Limb (tissue), 2 donors: ENCODE data around the gene NAIF1.
A peak's percentile ranks its signal among the peaks of the same experiment; 100 is the strongest.
"Not testable (repeated sequence)": the region's sequence is repeated elsewhere in the genome, so short reads cannot be mapped to it uniquely, and the experiment has no call there.

Experiments used
- DNase-seq, 2 donors: peaks; one replicate each; pipeline ENCODE4 v3.0.0-alpha.2; 2016; ENCODE audit errors: extremely low spot score in 2 of 2

Gene NAIF1

DNA sequence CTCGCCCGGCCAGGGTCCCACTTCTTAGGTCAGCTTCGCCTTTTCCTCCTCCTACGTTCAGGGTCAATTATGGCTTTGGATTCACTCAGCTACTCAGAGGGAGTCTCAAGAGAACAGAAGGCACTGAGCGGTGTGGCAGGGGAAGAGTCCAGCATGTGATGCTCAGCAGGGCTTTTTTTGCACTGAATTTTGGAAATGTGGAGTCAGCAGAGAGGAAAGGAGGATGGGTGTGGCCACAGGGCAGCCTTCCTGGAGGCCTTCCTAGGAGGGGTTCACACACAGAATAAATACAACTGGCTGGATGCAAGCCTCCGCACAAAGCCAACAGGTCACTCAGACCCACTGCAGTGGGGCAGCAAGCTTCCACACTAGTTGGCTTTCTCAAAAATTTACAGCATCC is 4.8 kb downstream of the NAIF1 start:
- DNase-seq = no peak

DNA sequence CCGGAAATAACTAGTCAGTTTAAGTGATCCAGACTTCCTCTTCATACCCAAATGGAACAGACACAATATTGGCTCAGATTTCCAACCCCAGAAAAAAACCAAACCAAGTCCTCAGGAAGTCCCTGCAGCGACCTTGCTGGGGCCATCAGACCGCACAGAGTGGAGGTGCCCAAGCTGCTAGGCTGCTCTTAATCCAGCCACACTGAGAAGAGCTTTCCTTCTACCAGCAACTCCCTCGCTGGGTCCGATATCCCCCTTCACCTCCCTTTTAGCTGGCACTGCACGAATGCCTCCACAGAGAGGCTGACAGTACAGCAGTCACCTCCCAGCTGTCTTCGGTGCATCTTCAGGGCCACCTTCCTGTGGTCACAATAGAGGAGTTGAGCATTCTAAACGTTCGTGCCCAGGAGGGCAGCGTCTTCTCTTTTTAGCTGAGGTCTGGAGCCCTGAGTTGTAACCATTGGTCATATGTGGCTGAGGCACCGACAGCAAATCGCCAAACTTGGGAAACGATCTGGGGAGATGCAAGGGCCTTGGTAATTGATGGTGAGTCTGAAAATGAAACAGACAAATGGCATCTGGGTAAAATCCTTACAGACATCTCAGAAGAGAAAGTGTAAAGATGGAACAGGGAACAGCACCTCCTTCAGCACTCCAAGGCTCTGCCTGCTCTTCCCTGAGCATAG is 5.7 kb downstream of the NAIF1 start:
- DNase-seq = no peak

DNA sequence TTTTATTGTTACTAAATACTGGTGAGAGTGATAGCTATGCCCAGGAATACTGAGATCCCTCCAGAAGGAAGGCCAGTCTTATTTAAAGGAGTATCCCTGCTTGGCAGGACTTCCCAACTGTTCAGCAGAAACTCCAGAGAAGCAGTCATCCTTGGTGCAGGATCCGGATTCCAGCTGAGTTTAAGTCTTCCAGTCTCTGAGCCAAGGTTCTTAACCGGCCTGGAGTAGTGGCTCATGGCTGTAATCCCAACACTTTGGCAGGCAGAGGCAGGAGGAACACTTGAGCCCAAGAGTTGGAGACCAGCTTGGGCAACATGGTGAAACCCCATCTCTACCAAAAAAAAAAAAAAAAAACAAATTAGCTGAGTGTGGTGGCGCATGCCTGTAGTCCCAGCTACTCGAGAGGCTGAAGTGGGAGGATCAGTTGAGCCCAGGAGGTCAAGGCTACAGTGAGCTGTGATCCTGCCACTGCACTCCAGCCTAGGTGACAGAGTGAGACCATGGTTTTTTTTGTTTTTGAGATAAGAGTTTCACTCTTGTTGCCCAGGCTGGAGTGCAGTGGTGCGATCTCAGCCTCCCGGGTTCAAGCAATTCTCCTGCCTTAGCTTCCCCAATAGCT is 7.6 kb downstream of the NAIF1 start:
- no peak for DNase-seq

DNA sequence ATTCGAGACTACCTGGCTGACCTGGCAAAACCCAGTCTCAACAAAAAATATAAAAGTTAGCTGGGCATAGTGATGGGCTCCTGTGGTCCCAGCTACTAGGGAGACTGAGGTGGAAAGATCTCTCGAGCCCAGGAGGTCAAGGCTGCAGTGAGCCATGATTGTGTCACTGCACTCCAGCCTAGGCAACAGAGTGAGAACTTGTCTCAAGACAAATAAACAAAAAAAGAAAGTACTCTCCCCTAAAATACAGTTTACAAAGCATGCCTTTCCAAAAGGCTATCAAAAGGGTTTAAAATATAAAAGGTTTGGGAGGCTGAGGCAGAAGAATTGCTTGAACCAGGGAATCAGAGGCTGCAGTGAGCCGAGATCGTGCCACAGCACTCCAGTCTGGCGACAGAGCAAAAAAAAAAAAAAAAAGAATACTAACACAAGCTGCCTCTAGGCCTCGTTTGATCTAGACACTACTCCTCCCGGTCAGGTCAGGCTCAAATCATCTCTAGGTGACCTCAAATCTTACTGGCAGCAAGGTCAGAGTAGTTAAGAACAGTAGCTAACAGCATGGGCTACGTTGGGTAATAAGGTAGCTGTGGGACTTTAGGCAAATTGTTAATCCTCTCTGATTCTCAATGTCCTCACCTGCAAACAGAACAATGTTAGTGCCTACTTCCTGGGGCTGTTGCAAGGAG is 9.3 kb downstream of the NAIF1 start:
- DNase-seq = no peak

DNA sequence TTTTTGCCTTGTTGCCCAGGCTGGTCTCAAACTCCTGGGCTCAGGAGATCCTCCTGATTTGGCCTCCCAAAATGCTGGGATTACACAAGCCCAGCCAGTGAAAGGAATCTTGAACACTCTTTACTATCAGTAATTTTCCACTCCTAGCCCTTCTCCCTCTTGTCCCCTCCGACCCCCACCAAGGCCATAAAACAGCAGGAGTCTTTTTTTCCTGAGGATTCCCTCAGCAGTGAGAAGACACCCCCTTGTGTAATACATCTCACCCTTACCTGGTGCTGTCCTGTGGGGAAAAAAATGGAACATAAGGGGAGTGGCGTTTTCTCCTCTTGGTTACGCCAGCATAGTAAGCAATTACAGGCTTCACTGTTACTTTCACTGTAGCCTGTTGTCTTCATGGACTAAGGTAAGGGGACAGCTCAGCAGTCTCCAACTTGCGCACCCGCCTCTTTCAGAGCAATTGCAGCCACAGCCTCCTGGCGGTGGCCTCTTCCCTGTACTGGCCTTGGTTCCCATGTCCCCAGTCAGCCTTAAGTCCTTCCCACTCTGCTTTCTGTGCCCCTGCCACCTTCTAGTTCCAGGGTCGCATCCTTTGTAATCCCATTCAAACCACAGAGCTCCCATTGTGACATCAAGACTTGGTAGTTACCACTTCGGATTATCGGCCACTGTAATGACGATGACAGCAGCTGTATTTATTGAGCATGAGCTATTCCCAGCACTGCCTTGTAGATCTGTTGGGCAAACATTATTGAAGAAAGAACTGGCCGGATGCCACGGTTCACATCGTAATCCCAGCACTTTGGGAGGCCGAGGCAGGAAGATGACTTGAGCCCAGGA is 10.0 kb downstream of the NAIF1 start:
- DNase-seq = no peak

DNA sequence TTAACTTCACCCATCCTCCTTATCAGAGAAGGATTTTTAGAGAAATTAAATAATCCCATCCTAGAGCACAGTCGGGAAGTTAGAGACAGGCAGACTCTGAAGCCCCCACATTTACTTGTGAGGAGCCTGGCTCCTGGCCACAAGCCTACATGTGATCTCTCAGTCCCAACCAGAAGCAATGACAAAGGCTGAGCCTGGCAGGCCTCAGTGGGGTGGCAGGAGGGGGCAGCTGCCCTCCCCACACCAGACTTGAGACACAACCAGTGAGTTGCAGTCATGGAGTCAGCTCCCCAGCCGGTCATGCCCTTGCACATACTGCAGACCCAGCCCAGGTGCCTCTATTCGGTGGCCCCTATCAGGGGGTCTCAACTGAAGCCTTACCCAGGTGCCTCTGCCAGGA is 11.0 kb downstream of the NAIF1 start:
- no peak for DNase-seq

DNA sequence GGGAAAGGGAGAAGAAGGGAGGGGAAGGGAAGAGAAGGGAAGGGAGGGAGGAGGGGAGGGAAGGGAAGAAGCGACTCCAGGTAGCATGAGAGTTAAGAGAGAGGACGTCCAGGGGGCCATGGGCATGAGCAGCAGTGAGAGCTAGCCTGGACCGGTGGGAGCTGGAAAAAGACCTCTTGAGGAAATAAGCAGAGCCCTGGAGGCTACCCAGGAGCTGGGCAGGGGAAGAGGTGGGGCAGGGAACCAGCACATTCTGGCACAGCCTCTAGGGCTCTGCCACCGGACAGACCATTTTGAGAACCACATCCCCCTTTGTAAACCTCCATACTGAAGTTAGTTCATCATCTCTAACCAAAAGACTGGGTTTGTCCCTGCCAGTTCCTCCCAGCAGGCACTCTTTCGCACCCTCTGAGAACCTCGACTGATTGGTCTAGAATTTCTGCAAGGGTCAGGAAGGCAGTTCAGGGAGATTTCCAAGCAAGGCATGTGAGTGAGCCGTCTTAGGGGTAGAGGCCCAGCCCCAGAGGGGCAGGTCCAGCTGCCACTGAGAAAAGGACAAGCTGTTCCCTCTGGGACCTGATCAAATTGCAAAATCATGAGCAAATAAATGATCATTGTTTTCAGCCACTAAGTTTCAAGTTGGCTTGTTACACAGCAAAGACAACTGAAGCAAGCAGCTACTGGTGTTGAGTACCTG is 11.6 kb downstream of the NAIF1 start:
- DNase-seq = no peak

DNA sequence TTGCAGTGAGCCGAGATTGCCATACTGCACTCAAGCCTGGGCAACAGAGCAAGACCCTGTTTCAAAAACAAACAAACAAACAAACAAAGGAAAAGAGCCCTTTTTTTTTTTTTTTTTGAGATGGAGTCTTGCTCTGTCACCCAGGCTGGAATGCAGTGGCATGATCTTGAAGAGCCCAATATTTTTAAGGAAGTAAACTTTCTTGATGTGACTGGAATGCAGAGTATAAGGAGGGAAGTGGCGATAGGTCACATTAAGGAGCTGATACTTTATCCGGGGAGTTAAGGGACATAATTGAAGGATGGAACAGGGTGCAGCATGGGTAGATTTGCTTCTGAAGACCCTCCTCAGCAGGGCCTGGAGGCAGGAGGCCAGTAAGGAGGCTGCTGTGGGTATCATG is 13.0 kb downstream of the NAIF1 start:
- no peak for DNase-seq

DNA sequence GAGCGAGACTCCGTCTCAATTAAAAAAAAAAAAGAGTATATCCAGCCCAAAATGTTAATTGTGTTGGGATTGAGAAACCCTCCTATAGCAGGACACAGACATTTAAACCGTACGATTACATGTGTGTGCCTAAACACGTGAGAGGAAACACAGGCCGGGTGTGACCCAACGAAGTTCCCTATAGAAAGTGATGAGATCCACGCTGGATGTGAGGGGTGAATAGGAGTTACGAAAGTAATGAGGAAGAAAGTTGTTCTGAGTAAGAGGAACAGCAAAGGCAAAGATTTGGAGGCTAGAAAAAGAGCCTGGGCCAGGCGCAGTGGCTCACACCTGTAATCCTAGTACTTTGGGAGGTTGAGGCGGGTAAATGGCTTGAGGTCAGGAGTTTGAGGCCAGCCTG is 13.6 kb downstream of the NAIF1 start:
- no peak for DNase-seq

DNA sequence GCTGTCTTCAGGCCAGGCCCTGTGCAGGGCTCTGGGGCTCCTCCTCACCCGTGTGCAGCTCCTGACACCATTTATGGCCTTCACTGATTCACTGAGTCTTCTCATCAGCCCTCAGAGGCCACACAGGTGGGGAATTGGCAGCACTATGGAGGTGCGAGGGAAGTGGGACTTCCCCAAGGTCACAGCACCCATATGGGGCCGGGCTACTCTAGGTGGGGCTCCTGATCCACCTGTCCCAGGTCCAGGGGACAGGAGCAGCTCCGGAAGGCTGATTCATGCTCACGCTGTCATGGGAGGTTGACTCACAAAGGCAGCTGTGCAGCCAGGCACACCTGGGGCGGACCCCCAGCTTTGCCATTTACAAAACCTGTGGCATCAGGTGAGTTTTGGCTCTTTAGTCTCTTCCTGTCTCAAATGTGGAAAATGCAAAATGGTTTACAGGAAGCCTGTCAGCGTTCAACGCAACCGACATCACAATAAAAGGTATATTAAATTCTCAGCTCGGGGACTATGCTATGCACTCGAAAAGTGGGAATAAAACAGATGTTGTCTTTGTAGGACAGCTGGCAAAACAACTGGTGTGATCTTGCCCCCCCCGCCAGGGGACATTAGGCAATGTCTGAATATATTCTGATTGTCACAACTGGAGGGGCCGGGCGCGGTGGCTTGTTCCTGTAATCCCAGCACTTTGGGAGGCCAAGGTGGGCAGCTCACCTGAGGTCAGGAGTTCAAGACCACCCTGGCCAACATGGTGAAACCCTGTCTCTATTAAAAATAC is 15.0 kb downstream of the NAIF1 start:
- no peak for DNase-seq

DNA sequence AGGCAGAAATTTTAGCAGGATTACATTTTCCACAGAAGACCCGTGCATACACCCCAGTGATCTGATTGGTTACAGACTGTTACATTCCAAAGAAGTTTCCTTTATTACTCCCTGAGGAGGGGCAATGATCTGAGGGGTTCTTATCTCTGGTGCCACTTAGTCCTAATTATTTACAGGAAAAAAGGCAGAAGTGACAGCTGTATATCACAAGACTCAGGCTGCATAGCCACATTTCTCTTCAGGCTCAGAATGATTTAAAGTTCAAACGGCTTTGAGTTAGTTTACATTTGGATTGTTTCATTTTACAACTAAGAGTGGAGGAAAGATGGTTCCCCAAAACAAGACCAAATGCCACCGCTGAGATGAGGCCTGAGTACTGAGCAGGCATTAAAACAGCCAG is 17.3 kb downstream of the NAIF1 start:
- DNase-seq = no peak

DNA sequence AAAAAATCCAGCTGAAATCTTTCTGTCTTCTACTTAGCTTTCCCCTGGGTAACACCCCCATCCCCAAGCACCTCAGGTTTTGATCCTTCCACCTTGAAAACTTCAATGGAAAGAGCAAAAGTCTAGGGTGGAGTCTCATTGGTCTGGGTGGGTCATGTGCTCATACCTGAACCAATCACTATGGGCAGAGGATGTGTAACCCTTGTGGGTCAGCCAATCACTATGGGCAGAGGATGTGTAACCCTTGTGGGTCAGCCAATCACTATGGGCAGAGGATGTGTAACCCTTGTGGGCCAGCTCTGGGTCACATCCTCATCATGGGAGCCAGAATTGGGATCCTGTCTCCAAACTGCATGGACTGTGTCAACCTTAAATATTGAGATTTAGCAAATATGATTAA is 18.5 kb downstream of the NAIF1 start:
- no peak for DNase-seq

DNA sequence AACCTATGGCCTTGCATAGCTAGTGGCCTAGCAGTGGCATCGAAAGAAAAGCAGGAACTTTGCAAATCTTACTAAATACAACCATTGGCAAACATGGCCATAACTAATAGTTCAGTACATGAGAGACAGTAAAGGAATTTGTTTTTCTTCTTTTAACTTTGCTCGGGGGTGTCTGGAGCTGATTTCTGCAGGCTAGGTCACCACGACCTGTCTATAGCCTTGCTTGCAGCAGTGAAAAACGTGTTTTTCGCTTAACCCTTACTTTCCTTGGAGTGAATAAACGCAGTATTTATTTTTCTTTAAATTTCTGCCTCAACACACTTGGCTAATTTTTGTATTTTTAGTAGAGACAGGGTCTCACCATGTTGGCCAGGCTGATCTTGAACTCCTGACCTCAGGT is 19.9 kb downstream of the NAIF1 start:
- DNase-seq = no peak

DNA sequence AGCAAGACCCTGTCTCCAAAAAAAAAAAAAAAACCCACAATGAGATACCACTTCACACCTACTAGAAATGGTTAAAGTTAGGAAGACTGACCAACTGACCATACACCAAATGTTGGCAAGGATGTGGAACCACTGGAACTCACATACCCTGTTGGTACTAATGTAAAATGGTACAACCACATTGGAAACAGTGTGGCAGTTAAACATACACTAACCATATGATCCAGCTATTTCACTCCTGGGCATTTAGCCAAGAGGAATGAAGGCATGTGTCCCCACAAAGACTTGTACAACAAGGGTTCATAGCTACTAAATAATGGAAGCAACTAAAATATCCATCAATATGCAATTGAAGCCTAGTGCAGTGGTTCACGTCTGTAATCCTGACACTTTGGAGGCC is 21.3 kb downstream of the NAIF1 start:
- no peak for DNase-seq

DNA sequence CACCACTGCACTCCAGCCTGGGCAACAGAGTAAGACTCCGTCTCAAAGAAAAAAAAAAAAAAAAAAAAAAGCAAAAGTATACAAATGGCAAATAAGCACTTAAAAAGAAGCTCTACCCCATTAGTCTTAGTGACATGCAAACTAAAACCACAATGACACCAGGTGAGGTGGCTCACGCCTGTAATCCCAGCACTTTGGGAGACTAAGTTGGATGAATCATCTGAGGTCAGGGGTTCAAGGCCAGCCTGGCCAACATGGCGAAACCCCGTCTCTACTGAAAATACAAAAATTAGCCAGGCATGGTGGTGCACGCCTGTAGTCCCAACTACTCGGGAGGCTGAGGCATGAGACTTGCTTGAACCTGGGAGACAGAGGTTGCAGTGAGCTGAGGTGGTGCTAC is 21.7 kb downstream of the NAIF1 start:
- DNase-seq = not testable (repeated sequence)

DNA sequence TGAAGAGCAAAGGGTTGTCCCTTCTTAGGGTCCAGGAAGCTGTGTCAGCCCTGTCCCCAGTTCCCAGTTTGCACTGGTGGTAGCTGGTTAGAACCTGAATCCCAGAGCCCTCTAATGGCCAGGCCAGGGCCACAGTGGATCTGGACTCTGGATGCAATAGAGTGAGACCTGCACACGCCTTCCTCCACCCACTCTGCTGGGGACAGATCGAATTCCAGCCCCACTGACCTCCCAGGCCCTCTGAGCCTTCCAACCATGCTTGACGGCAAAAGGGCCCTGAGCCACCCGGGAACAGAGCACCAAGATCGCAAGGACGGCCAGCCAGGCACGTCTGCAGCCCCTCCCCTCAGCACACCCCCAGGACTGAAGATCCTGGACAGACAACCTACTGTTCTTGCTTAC is 23.7 kb downstream of the NAIF1 start:
- no peak for DNase-seq

DNA sequence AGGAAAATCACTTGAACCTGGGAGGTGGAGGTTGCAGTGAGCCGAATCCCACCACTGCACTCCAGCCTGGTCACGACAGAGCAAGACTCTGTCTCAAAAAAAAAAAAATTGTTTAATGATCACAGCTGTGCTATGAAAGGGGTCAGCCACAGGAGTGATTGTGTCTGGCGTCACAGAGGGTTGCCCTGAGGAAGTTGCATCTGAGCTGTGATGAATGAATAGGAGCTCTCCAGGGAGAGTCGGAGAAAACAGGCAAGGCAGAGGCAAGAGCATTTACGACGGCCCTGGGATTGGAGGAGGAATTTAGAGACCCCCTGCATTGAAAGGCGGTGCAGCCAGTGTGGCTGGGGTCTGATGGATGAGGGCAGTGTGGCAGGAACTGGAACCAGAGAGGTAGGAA is 25.1 kb downstream of the NAIF1 start:
- DNase-seq = no peak

DNA sequence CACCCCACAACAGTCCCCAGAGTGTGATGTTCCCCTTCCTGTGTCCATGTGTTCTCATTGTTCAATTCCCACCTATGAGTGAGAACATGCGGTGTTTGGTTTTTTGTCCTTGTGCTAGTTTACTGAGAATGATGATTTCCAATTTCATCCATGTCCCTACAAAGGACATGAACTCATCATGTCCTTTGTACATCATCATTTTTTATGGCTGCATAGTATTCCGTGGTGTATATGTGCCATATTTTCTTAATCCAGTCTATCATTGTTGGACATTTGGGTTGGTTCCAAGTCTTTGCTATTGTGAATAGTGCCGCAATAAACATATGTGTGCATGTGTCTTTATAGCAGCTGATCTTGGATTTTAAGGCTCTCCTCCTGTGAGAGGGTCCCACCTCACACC is 26.3 kb downstream of the NAIF1 start:
- not testable (repeated sequence) for DNase-seq

DNA sequence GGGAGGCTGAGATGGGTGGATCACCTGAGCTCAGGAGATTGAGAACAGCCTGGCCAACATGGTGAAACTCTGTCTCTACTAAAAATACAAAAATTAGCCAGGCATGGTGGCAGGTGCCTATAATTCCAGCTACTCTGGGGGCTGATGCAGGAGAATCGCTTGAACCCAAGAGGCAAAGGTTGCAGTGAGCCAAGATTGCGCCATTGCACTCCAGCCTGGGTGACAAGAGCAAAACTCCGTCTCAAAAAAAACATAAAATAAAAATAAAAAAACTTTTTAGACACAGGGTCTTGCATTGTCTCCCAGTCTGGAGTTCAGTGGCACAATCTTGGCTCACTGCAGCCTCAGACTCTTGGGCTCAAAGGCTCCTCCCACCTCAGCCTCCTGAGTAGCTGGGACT is 30.6 kb downstream of the NAIF1 start:
- DNase-seq = not testable (repeated sequence)

DNA sequence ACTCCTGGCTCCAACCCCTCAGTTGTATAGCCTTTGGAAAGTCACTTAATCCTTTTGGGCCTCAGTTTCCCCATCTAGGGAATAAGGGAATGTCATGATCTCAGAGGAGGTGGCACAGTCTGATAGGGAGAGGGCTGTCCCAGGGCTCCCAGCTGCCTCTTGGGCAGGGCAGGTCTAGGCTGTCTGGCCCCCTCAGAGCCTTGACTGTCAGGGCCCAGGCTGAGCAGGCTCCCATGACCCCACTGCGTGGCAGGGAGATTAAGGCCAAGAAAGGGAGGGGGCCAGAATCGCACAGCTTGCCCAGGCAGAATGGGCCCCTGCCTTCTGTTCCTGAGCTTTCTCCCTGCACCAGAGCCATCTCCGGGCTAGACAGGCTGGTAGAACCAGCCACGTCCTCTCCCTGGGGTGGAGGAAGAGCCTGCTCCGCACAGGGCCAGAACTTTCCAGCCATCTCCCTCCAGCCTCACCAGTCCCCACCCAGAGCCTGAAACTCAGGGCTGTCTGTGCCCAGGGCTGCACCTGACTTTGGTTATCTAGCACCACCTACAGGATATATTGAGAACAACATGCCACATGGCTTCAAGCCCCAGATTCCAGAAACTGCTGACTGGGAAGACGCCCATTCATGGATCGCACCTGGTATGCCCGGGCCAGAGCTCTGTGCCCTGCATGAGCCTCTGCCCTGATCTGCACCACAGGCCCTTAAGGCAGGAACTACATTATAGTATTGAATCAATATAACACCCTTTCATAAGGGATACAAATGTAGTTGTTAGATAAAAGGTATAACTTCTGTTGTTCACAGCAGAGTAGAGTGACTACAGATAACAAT is 32.1 kb downstream of the NAIF1 start:
- DNase-seq = peak in 1 of 2 donors; percentile 34
